OCI-M1 (cell line): Measurements from ENCODE around the gene RMC1.
"Not testable (repeated sequence)": the region's sequence is repeated elsewhere in the genome, so short reads cannot be mapped to it uniquely, and the experiment has no call there.

Experiments used
- DNase-seq: peaks from one replicate; lab custom pipeline; 2025; lab: John Stamatoyannopoulos, UW

Gene RMC1

GRCh38 chr18:23532848-23533247, 29.5 kb downstream of the RMC1 start:
- DNase-seq, result no peak

GRCh38 chr18:23534276-23534675, 31.0 kb downstream of the RMC1 start:
- no peak for DNase-seq

- DNase-seq, result no peak
Measured at GRCh38 chr18:23536204-23536603, 32.9 kb downstream of the RMC1 start.

DNA sequence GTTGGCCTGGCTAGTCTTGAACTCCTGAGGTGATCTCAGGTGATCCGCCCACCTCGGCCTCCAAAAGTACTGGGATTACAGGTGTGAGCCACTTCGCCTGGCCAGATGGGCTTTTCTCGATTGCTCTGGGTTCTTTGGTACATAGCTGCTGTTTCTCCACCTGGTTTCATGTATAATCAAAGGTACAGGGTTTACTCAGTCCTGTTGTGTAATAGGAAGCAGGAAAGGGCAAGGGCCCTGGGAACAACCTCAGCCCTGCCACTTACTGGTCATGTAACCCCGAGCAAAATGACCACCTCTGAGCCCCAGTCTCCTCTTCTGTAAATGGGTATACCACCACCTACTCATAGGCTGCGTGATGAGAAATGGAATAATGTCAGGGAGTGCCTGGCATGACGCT, 34.0 kb downstream of the RMC1 start:
- DNase-seq, result no peak

DNA sequence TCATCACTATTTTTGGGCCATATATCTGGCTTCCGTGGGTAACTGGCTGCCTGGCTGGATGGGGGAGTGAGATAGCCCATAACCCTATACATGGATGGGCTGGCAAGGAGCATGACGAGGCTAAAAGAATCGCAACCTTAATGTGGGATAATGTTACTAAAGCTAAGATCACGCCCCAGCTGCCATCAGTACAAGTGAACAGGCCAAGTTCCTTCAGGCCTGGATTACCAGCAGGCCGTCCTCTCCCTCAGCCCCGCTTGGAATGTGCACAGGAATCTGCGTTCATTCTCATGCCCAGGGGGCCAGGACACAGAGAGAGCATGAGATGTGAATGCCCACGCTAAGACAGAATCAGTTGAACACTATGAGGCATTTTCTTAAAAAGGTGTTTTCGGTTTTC, 34.7 kb downstream of the RMC1 start:
- no peak for DNase-seq

DNA sequence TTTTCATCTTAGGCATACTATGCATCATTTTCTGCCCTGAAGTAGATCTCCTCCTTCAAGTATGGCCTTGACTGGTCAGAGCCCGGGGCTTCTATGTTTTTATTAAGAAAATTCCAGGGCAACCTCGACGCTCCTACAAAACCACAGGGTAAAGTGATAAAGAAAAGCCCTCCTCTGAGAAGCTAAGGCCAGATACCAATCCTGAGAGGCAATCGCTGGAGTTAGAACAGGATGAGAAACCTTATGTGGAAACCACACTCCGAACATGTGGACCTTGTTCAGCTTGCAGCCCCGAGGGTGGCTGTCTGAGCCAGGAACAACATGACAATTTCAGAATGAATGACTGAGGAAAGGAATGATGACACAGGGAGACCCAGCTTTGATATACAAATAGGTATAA, 35.6 kb downstream of the RMC1 start:
- DNase-seq, result no peak

DNA sequence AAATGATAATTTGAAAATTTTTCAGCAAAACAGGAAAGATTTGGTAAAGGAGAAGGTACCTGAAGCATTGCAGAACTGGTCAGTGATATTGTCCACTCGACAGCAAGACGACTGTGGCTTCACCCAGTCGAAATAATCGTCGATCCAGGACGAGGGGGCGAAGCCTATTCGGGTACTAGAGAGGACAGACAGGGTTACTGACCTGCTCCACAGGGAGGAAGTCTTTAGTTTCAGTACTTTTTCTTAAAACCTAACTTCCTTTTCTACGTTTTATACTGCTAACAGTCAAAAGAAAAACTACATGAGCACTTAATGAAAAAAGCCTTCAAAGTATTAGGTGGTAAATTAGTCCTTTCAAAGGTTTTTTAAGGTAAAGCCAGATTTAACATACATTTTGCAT, 36.0 kb downstream of the RMC1 start:
- DNase-seq, result no peak

GRCh38 chr18:23539911-23540525, 36.7 kb downstream of the RMC1 start:
- DNase-seq, result peak; percentile 89

- DNase-seq, result peak; percentile 99
Measured at GRCh38 chr18:23540867-23541266, 37.6 kb downstream of the RMC1 start.

DNA sequence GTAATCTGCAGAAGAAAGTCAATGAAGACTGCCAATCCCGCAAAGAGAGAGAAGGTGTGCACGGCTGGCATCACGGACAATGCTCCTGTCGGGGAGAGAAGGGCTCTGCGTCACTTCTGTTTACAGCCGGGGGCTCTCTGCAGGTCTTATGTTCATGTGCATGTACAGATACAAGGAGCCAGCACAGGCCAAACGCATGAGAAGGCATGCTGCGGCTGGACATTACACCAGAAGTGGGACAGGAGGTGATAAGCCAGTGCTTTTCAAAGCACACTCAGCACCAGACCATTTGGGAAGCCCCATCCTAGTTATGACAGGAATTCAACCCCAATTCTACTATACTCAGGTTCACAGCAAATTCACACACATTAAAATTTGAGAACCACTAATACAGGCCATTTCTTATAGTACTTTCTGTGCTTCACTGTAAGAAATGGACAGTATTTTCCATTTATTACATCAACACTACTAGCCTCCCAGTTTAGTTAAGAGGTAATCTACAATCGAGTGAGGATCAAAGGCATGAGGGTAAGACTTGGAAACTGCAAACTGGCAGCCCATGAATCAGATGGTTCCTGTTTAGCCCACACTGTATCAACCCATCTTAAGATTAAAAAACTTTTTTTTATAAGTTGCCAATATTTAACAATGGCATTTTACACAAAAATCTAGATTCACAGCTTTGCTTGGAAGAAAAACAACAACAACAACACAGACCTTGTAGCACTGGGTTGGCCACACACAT, 38.2 kb downstream of the RMC1 start:
- peak; percentile 72 for DNase-seq

- no peak for DNase-seq
Measured at GRCh38 chr18:23542461-23542860, 39.1 kb downstream of the RMC1 start.

DNA sequence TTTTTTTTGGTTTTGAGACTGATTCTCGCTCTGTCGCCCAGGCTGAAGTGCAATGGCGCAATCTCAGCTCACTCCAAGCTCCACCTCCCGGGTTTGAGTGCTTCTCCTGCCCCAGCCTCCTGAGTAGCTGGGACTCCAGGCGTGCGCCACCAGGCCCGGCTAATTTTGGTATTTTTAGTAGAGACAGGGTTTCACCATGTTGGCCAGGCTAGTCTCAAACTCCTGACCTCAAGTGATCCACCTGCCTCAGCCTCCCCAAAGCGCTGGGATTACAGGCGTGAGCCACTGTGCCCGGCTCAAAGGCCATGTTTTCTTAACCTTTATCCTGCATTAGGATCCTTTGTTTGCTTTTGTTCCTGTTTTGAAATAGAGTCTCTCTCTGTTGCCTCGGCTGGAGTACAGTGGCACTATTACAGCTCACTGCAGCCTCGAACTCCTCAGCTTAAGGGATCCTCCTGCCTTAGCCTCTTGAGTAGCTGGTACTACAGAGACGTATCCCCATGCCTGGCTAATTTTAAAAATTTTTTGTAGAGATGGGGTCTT, 42.0 kb downstream of the RMC1 start:
- no peak for DNase-seq

- no peak for DNase-seq
Measured at GRCh38 chr18:23547306-23547705, 44.0 kb downstream of the RMC1 start.

GRCh38 chr18:23547846-23548245, 44.5 kb downstream of the RMC1 start:
- no peak for DNase-seq

DNA sequence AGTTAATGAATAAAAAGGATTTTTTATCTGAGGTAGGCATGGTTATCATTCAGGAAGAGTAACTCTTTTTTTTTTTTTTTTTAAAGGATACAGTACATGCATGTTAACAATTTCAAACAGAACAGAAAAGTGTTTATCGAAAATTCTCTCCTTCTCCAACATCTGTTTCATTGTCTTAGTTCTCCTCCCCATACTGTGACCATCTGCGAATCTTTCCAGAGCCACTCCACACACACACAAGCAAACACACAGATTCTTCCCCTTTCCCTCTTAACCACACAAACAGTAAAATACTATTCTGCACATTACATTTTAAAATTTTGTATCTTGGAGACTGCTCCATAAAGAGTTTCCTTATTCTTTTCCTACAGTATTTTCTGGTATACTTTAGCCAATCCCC, 45.0 kb downstream of the RMC1 start:
- no peak for DNase-seq

- no peak for DNase-seq
Measured at GRCh38 chr18:23548719-23549118, 45.4 kb downstream of the RMC1 start.

DNA sequence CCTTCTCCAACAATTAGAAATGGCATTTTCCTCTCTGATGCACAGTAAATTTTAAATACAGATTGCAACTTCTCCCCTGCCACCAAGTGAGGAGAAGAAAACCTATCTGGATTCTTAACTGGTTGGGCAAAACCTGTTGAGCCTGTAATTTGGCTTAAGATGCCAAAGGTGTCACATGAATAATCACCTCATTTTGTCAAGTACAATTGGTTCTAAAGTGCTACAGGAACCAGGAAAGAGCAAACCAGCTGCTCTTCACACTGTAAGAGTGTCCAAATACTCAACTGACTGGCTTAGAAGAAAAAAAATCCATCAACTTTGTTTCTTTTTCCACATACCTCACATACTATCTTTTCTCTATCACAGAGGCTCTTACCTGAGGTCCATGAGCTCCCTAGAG, 47.6 kb downstream of the RMC1 start:
- no peak for DNase-seq

GRCh38 chr18:23551978-23552377, 48.7 kb downstream of the RMC1 start:
- no peak for DNase-seq

- DNase-seq, result no peak
Measured at GRCh38 chr18:23552505-23552904, 49.2 kb downstream of the RMC1 start.

GRCh38 chr18:23553887-23554286, 50.6 kb downstream of the RMC1 start:
- DNase-seq, result no peak

GRCh38 chr18:23556145-23556780, 53.0 kb downstream of the RMC1 start:
- no peak for DNase-seq

DNA sequence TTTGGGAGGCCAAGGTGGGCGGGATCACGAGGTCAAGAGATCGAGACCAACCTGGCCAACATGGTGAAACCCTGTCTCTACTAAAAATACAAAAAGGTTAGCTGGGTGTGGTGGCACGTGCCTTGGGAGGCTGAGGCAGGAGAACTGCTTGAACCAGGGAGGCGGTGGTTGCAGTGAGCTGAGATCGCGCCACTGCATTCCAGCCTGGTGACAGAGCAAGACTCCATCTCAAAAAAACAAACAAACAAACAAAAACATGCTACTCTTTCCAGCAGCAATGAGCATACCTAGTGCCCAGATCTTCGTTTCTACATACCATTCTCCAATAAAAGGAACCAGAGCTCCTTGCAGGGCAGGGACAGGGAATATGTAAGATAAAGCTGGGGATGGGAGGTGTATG, 54.2 kb downstream of the RMC1 start:
- not testable (repeated sequence) for DNase-seq

- DNase-seq, result no peak
Measured at GRCh38 chr18:23560186-23560585, 56.9 kb downstream of the RMC1 start.
